Stimulated activated CD4-positive, alpha-beta T cell treated with anti-CD3 and anti-CD28 coated beads, Interleukin-1b, Interleukin-23, amount 100 ng/mL, for 4 hours (primary cell): Measurements from ENCODE around the gene ADAMTS12.

Experiments used
- DNase-seq, 2 donors: peaks; one replicate each; pipeline ENCODE4 v3.0.0-alpha.2; 2020; ENCODE audit warnings: low read depth in 2 of 2

ADAMTS12 gene

GRCh38 chr5:33755231-33755630, 136.6 kb downstream of the ADAMTS12 start:
- no peak for DNase-seq

DNA sequence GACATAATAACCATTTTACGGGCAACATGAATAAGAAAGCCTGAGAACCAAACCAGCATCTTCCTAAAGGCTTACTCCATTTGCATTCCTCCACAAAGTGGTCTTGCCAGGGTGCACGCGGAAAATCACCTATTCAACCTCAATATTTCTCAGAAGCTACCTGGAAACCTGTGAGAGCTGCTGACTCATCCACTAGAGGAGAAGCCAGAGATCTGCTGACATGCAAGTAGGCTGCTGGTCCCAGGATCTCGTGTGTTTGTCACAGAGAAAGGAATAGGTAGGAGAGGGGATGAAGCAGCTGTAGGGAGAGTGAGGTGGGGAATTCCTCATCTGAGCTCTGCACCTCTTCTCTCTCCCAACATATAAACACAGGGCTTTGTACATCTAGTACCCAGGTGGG, 138.1 kb downstream of the ADAMTS12 start:
- no peak for DNase-seq

- no peak for DNase-seq
Observed at GRCh38 chr5:33748754-33749153, 143.0 kb downstream of the ADAMTS12 start.

DNA sequence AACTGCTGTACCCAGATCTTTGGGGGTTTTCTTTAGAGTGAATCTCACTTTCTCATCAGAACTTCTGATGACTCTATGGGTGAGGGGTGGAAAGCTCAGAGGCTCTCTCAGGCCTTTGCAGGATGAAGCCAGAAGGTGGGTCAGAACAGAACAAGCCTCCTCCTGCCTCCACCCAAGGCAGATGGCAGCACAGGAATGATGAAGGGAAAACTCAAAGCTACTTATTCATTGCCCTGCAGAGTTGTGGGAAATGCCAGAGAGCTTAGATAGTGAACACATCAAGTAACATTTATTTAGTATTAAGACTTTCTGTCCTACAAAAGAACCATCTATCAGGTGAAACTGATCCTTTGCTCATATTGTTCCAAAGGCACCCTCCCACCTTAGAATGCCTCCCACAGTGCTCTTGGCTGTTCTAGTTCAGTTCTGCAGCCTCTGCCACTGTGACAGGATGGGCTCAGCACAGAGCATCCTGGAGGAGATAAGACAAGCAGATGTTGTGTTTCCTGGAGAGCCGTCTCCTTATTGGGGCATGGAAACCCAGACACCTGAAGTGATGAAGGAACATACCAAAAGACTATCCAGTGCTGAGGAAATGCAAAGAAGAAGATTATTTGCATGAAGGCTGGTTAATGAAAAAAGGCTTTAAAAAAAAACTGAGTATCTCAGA, 146.6 kb downstream of the ADAMTS12 start:
- no peak for DNase-seq

DNA sequence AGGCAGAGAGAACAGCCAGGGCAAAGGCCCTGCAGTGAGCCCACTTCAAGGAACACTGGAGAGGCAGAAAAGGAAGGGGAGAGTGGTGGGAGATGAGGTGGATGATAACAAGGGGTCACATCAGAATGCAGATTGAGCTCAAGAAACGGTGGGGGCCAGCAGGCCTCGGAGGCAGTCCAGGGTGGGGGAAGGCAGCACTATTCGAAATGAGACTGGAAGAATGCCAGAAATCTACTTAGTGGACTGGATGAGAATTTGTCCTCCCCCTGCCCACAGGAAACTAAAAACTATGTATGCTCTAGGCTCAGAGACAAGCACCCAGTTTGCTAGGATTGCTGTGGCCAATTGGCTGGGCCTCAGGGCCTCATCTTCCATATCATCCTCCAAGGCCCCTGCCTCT, 148.7 kb downstream of the ADAMTS12 start:
- DNase-seq: no peak

GRCh38 chr5:33742181-33742580, 149.6 kb downstream of the ADAMTS12 start:
- no peak for DNase-seq

DNA sequence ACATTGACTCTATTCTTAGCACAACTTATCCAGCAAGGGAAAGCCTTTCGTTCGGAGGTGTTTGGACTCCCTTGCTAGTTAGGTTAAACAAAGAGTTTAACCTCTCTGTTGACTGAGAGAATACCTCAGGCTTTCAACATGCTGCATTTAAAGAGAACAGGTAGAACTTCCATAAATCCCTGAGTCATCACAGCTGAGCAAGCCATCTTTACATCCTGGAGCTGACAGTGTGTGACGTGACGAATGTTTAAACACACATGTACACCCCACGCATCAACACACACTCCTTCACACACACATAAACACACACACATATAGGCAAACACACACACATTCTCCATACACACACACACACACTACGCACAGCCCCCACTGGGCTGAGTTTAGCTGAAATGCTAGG, 152.8 kb downstream of the ADAMTS12 start:
- no peak for DNase-seq

DNA sequence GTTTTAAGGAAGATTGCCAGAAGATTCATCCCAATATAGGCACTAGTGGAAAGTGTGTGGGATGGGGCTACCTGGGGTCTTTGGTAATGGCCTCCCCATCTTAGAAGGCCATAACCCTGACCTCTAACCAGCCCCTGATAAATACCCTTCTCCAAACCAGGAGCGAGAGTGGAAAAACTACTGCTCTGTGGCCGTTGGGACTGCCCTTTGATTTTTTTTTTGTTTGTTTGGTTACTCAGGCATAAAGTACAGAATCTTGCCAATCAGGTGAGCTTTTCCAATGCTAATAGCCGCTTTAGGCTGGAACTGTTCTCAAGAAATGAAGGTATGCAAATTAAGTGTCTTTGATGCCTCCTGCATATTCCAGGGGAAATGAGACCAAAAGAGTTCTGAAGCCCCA, 153.7 kb downstream of the ADAMTS12 start:
- no peak for DNase-seq

GRCh38 chr5:33737697-33738096, 154.1 kb downstream of the ADAMTS12 start:
- DNase-seq: no peak

DNA sequence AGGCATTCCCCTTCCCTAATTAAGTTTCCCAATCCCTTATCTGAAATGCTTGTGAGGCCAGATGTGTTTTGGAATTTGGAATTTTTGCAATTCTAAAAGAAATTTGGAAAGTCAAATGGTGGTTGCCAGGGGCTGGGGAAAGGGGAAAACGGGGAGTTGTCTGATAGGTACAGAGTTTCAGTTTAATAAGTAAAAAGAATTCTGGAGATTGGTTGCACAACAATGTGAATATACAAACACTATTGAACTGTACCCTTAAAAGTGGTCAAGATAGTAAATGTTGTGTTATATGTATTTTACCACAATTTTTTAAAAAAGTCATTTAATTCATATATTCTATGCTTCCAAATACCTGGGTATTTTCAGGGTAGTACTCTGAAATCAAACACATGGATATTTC, 154.5 kb downstream of the ADAMTS12 start:
- DNase-seq: no peak

GRCh38 chr5:33736510-33736909, 155.3 kb downstream of the ADAMTS12 start:
- no peak for DNase-seq

GRCh38 chr5:33735072-33735471, 156.7 kb downstream of the ADAMTS12 start:
- no peak for DNase-seq

- DNase-seq: no peak
Observed at GRCh38 chr5:33734537-33734936, 157.3 kb downstream of the ADAMTS12 start.

DNA sequence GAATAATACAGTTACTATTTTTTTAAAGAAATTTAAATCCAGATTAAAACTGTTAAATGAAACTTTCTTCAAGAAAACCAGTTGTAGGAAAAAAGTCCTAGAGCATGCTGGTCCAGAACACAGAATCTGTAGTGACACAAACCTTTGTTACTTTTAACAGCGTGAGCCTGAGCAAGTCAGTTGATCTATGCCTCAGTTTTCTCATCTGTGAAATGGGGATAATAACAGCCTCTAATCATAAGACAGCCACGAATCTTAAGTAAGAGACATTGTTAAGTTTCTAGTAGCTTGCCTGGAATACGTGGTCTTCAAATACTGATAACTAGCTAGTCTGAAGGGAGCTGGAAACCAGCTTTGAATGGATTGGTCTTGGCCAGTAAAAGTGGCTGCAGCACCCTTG, 158.6 kb downstream of the ADAMTS12 start:
- no peak for DNase-seq

DNA sequence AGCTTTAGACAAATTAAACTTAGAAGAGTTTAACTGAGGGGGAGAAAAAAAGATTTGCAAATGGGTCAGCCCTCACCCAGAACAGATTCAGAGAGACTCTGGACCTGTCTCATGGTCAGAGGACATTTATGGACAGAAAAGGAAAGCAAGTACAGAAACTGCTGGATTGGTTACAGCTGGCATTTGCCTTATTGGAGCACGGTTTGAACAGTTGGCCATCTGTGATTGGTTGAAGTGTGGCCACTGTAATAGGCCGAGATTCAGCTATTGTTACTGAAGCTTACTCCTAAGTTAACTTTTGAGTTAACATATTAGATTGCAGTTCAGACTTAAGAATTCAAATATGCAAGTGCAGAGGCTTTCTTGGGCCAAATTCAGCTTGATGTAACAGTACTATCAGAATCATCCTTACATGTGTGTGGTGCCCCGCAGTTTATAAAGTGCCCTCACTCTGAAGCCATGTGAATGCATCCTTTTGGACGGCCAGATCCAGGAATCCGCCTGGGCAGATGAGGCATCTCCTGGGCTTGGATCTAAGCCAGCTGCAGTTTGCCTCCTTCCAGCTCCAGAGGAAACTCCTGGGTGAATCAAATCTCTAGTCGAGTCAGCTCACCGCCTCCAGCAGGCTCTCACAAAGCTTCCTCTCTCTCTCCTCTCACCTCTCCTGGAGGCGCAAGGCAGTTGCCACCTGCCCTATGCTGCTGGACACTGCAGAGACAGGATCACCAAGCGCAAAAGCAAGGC, 165.2 kb downstream of the ADAMTS12 start:
- no peak for DNase-seq

- DNase-seq: no peak
Observed at GRCh38 chr5:33725806-33726205, 166.0 kb downstream of the ADAMTS12 start.

DNA sequence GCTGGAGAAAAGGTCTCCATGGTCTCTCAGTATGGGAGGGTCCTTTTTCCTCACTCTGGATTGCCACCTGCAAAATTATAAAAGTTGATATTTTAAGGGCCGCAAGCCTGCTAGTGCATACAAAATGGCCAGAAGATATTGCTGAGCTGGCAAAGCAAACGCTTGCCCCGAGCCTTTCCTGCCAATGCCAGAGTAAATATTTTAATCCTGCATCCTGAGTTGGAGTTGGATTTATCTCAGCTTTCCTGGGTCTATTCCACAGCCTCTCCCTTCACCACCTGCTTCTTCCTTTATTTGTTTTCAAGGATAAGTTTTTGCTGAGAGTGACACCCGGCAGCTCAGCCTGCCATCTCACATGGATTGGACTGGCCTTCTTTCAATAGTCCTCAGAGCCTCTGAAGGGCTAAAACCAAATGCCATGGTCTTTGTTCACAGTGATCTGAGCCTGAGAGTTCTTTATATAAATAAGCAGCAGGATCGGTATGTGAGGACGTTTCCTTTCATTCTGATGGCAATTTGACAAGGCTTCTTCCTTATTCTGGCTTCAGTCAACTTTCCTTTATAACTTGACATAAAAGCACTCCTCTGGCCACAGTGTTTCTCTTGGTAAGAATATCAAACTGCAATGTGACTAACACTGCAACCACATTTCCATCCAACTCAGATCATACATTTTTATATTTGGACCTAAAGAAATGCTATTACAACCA, 170.1 kb downstream of the ADAMTS12 start:
- no peak for DNase-seq

DNA sequence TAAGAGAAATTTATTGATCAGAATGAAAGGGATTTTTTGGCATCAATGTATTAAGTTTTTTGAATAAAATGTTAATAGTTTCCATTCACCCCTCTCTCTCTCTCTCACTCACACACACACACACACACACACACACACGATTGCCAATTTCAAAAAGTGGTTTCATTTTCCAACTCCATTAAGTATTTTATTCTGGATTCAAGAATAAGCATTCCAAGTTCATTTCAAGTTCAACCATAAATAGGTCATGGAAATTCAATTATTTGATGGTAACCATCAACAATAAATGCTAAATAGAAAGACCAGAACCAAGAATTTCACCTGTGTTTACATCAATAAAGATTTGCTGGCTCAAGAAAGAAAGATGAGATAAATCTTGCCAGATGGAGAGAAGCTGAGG, 171.6 kb downstream of the ADAMTS12 start:
- DNase-seq: no peak

DNA sequence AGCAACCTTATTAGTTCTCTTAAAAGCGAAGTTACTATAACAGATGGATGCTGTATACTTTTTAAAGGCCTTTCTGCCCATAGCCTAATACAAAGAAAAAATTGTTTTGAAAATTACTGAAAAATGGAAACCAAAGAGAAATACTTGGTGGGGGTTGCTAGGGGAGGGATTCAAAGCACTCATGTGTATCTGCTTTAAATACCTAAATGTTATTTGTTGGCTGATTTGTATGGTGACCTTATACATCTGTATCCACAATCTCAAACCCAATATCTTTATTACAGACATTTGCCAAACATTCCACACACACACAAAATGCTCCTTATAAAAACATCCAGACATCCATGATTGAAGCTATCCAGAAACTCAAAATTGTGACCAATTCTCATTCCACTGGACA, 172.0 kb downstream of the ADAMTS12 start:
- DNase-seq: no peak

DNA sequence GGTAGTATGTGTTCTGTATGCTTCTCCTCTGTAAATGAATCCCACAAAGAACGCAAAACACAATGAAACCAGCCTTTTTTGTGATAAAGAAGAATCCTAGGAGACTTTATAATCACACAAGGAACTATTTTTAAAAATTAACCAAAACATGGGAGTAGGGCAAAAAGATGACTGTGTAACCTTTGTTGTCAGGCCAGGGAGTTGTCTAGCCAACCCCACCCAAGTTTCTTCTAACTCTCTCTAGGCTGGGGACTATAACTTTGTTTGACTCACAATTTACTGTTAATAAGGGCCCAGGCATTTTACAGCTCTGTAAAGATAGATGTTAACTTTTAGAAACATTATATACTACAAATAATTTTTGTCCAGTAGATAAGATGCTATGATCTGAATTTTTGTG, 176.1 kb downstream of the ADAMTS12 start:
- DNase-seq: no peak

GRCh38 chr5:33713136-33713765, 178.5 kb downstream of the ADAMTS12 start:
- DNase-seq: no peak

GRCh38 chr5:33712664-33713063, 179.1 kb downstream of the ADAMTS12 start:
- no peak for DNase-seq
